ENCODE data around the gene GADL1.

DNA sequence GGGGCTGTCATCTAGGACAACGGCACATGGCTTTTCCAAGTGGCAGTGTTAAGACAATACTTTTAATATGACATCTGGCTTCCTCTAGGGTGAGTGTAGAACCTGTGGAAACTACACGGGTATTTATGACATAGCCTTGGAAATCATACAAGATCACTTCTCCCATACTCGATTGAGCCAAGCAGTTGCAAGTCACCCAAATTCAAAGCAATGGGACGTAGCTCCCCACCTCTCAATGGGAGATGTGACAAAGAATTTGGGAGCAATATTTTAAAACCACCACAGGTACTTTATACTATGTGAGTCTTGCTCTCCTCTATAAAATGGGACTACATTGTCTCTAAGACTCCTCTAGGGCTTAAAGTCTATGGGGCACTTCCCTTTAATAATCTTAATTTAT, 194.5 kb downstream of the GADL1 start:
- TF ChIP-seq, protein P1, sequence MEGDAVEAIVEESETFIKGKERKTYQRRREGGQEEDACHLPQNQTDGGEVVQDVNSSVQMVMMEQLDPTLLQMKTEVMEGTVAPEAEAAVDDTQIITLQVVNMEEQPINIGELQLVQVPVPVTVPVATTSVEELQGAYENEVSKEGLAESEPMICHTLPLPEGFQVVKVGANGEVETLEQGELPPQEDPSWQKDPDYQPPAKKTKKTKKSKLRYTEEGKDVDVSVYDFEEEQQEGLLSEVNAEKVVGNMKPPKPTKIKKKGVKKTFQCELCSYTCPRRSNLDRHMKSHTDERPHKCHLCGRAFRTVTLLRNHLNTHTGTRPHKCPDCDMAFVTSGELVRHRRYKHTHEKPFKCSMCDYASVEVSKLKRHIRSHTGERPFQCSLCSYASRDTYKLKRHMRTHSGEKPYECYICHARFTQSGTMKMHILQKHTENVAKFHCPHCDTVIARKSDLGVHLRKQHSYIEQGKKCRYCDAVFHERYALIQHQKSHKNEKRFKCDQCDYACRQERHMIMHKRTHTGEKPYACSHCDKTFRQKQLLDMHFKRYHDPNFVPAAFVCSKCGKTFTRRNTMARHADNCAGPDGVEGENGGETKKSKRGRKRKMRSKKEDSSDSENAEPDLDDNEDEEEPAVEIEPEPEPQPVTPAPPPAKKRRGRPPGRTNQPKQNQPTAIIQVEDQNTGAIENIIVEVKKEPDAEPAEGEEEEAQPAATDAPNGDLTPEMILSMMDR (IDR thresholded peaks at IDR 0.05): no peak
- TF ChIP-seq EP300 (IDR thresholded peaks at IDR 0.05): no peak
- no peak for TF ChIP-seq POLR2A (IDR thresholded peaks at IDR 0.05)

Measured in tibial nerve (tissue), 4 donors.